Measurements from ENCODE around the gene MKNK2. TPM values are rescaled to one million over a fixed set of nuclear protein-coding genes. Genes with fewer than 3 reads are reported as not detected.

MKNK2 gene
- total and polyA plus RNA-seq, 10 of the 15 experiments (the other 5 are each of a cell fraction or from before 2014, with no cell fraction given), result 9.6 to 365 (median 69.9) TPM

DNA sequence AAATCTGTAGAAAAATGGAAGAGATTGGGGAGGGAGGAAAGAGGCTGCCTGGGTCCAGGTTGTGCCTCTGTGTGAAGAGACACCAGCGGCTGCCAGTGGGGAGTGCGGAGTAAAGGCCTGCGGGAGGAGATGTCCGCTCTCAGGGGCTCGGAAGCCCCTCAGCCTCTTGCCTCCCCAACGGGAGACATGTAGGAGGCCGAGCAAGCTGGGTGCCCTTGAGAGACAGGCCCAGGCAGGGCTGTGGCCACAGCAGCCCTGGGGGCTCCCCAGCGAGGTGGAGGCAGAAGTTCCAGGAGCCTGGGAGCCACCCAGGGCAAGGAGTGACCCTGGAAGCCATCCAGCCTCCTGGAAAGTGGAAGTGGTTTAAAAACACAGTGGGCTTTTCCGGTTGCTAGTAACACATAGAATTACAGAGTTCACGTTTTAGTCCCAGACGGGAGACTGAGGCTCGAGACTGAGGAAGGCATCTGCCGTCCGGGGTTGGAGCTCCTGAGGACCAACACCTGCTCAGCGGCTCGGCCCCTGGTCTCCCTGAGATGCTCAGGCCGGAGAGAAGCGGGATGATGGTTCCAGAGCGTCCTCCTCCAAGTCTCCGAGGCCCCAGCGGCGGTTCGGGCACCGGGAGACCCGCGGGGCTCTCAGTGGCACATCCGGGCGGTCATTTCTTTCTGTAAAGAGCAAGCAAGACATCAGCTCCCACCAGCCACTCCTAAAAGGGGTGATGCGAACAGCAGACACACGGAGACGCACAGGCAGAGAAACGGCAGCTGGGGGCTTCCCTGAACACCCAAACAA lies 21.9 kb upstream of the MKNK2 start:
- Histone ChIP-seq H3K36me3 (ENCODE audit: control insufficient read depth in 2 of 2, insufficient read depth in 2 of 2, low read length in 1 of 2) (peaks cover 36 to 41% of the 10 kb centered on the region in 2 experiments), H3K27ac (ENCODE audit: control insufficient read depth, insufficient read depth) (no peak overlapping the region), H4K20me1 (ENCODE audit: control insufficient read depth, insufficient read depth) (peaks cover 19% of the 10 kb centered on the region), H3K79me2 (ENCODE audit: control insufficient read depth, insufficient read depth, low read length) (peaks cover 44% of the 10 kb centered on the region), H3K9me3 (replicated peaks; ENCODE audit: control insufficient read depth, insufficient read depth, low read length) (no peaks in the 10 kb centered on the region; the same call in 2 of the 3 replicates), H3K4me1 (ENCODE audit: control insufficient read depth, insufficient read depth, low read length) (peaks cover 28% of the 10 kb centered on the region), H3K27me3 (replicated peaks in 1 of 2; ENCODE audit: control insufficient read depth in 2 of 2, insufficient read depth in 2 of 2, low read length in 1 of 2) (no peaks in the 10 kb centered on the region), H3K4me3 (no peak overlapping the region), H2AFZ (ENCODE audit: control insufficient read depth, low read depth, low read length) (no peak overlapping the region), H3K4me2 (ENCODE audit: control insufficient read depth, insufficient read depth) (no peak overlapping the region), H3K9ac (ENCODE audit: control insufficient read depth, insufficient read depth, low read length) (no peak overlapping the region)
- ChIA-PET RAD21 (ENCODE audit: unreplicated experiment) (no interaction called here), SMC1A (ENCODE audit: uncharacterized antibody, unreplicated experiment) (no interaction called here), POLR2A (interaction anchor here (0.6 to 2.1 kb wide), 2 partner anchors 20 to 24 kb away, joined by 3 to 11 read pairs; no protein-coding TSS in a partner anchor), CTCF (no interaction called here)
- FAIRE-seq (no peak), DNase-seq (ENCODE audit: low read depth, low spot score) (no peak), ATAC-seq (no peak)
- TF ChIP-seq GATAD2B (conservative IDR thresholded peaks at IDR 0.05; ENCODE audit: low read depth), result no peak
- TF ChIP-seq POLR2AphosphoS2 (IDR thresholded peaks at IDR 0.05; ENCODE audit: low read depth, low read length), result peak; percentile 57; the same call in 1 of the 2 replicates
- TF ChIP-seq POLR2AphosphoS5 (IDR thresholded peaks at IDR 0.05; ENCODE audit: low read length), result peak; percentile 28
- WGBS (ENCODE audit: insufficient coverage, insufficient replicate concordance, low lambda C conversion rate, missing lambda C conversion rate), result 85% methylated on average over 32 of the region's 32 CpGs
- BruUV-seq (replicated peaks), result no TSS peak
- intact Hi-C loops (cut with micrococcal nuclease; ENCODE audit: unreplicated experiment), result no loop called here
- in situ Hi-C loops (cut with MboI), result no loop called here

- FAIRE-seq (no peak), ATAC-seq (peak; percentile 5; the same call in 2 of the 3 replicates), DNase-seq (ENCODE audit: low read depth, low spot score) (no peak)
- ChIA-PET SMC1A (ENCODE audit: uncharacterized antibody, unreplicated experiment) (no interaction called here), CTCF (interaction anchor here (0.6 to 2.5 kb wide), 2 partner anchors 51 to 174 kb away, joined by 3 to 11 read pairs; no protein-coding TSS in a partner anchor), RAD21 (ENCODE audit: unreplicated experiment) (no interaction called here), POLR2A (interaction anchor here (0.6 to 0.9 kb wide), 5 partner anchors 10 to 1691 kb away, joined by 3 to 7 read pairs (median 4); partner anchors contain the start of gene MRPL54)
- intact Hi-C loops (cut with micrococcal nuclease; ENCODE audit: unreplicated experiment) (loop anchor here (2.0 kb wide), 1 partner anchor 52 kb away; no protein-coding TSS in a partner anchor), in situ Hi-C loops (cut with MboI) (no loop called here)
- Histone ChIP-seq H3K9me3 (replicated peaks; ENCODE audit: control insufficient read depth, insufficient read depth, low read length) (no peaks in the 10 kb centered on the region), H3K27ac (ENCODE audit: control insufficient read depth, insufficient read depth) (no peak overlapping the region), H3K36me3 (ENCODE audit: control insufficient read depth in 2 of 2, insufficient read depth in 2 of 2, low read length in 1 of 2) (peaks cover 22 to 27% of the 10 kb centered on the region in 2 experiments), H4K20me1 (ENCODE audit: control insufficient read depth, insufficient read depth) (peaks cover 10% of the 10 kb centered on the region), H3K79me2 (ENCODE audit: control insufficient read depth, insufficient read depth, low read length) (peaks cover 29% of the 10 kb centered on the region), H3K4me2 (ENCODE audit: control insufficient read depth, insufficient read depth) (no peak overlapping the region), H3K9ac (ENCODE audit: control insufficient read depth, insufficient read depth, low read length) (no peak overlapping the region), H3K4me1 (ENCODE audit: control insufficient read depth, insufficient read depth, low read length) (peaks cover 22% of the 10 kb centered on the region), H3K27me3 (replicated peaks in 1 of 2; ENCODE audit: control insufficient read depth in 2 of 2, insufficient read depth in 2 of 2, low read length in 1 of 2) (no peaks in the 10 kb centered on the region), H2AFZ (ENCODE audit: control insufficient read depth, low read depth, low read length) (no peak overlapping the region), H3K4me3 (no peak overlapping the region)
- TSS peak; percentile 78 for BruUV-seq (replicated peaks)
- WGBS (ENCODE audit: insufficient coverage, insufficient replicate concordance, low lambda C conversion rate, missing lambda C conversion rate), result 90% methylated on average over 19 of the region's 19 CpGs
- no peak for TF ChIP-seq STAT3 (IDR thresholded peaks at IDR 0.05; ENCODE audit: low read depth, low read length)
- TF ChIP-seq E2F4 (IDR thresholded peaks at IDR 0.05; ENCODE audit: low read depth, low read length), result no peak
- 0 out of 4 replicates have a peak, but pooled peaks of 1 of the 2 experiments have one; percentile 14 for TF ChIP-seq IKZF2 (IDR thresholded peaks at IDR 0.05)
- TF ChIP-seq, protein P1, sequence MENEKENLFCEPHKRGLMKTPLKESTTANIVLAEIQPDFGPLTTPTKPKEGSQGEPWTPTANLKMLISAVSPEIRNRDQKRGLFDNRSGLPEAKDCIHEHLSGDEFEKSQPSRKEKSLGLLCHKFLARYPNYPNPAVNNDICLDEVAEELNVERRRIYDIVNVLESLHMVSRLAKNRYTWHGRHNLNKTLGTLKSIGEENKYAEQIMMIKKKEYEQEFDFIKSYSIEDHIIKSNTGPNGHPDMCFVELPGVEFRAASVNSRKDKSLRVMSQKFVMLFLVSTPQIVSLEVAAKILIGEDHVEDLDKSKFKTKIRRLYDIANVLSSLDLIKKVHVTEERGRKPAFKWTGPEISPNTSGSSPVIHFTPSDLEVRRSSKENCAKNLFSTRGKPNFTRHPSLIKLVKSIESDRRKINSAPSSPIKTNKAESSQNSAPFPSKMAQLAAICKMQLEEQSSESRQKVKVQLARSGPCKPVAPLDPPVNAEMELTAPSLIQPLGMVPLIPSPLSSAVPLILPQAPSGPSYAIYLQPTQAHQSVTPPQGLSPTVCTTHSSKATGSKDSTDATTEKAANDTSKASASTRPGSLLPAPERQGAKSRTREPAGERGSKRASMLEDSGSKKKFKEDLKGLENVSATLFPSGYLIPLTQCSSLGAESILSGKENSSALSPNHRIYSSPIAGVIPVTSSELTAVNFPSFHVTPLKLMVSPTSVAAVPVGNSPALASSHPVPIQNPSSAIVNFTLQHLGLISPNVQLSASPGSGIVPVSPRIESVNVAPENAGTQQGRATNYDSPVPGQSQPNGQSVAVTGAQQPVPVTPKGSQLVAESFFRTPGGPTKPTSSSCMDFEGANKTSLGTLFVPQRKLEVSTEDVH (IDR thresholded peaks at IDR 0.05; ENCODE audit: low read depth, partially characterized antibody), result peak; percentile 77
- TF ChIP-seq POLR2A (IDR thresholded peaks at IDR 0.05; ENCODE audit: low read depth, low read length), result peak; percentile 65
These were observed 20.1 kb upstream of the MKNK2 start for GRCh38 chr19:2070986-2071673.
